GM23338 (cell line): ENCODE measurements around the gene MACROD1. TPM values are rescaled to one million over a fixed set of nuclear protein-coding genes. Genes with fewer than 3 reads are reported as not detected.

ENCODE experiments used
- ATAC-seq: fragments of 200-7000 bp; cut with Tn5 transposase; 3 replicates; pipeline ENCODE4 v1.9.1; 2020
- DNase-seq: peaks from one replicate; pipeline ENCODE4 v3.0.0-alpha.2; 2015; ENCODE audit warnings: low spot score
- H2AFZ ChIP-seq: fragments of 200-600 bp; sonication (generic); 2 replicates; pipeline ENCODE4 v1.8.0; 2016; ENCODE audit warnings: antibody characterized with exemption, mild to moderate bottlenecking, moderate library complexity
- H3F3A ChIP-seq: fragments of 200-600 bp; sonication (generic); replicated peaks from 2 replicates; pipeline ENCODE4 v1.8.0; 2017; ENCODE audit warnings: antibody characterized with exemption, mixed run types, low read depth
- H3K27ac ChIP-seq: fragments of 200-600 bp; sonication (generic); 2 replicates; pipeline ENCODE4 v1.6.1; 2016; ENCODE audit warnings: low read depth
- H3K27me3 ChIP-seq: fragments of 200-600 bp; sonication (generic); 2 replicates; pipeline ENCODE4 v1.8.0; 2016; ENCODE audit warnings: mild to moderate bottlenecking, mixed run types, moderate library complexity; ENCODE audit not compliant: insufficient read depth
- H3K36me3 ChIP-seq: fragments of 200-600 bp; sonication (generic); 2 replicates; pipeline ENCODE4 v1.8.0; 2016; ENCODE audit warnings: mild to moderate bottlenecking; ENCODE audit not compliant: insufficient read depth
- H3K4me1 ChIP-seq: fragments of 200-600 bp; sonication (generic); 2 replicates; pipeline ENCODE4 v1.8.0; 2016; ENCODE audit warnings: mild to moderate bottlenecking, moderate library complexity; ENCODE audit not compliant: insufficient read depth
- H3K4me2 ChIP-seq: fragments of 200-600 bp; sonication (generic); 2 replicates; pipeline ENCODE4 v1.7.1; 2017; ENCODE audit warnings: mixed run types
- H3K4me3 ChIP-seq: fragments of 200-600 bp; sonication (generic); 2 replicates; pipeline ENCODE4 v1.6.1; 2016; ENCODE audit warnings: mixed run types
- H3K79me2 ChIP-seq: fragments of 200-600 bp; sonication (generic); replicated peaks from 2 replicates; pipeline ENCODE4 v1.8.0; 2017; ENCODE audit warnings: mild to moderate bottlenecking; ENCODE audit not compliant: insufficient read depth
- H3K9me2 ChIP-seq: fragments of 200-600 bp; sonication (generic); 2 replicates; pipeline ENCODE4 v1.8.0; 2017; ENCODE audit not compliant: insufficient read depth
- H4K20me1 ChIP-seq: fragments of 200-600 bp; sonication (generic); replicated peaks from 2 replicates; pipeline ENCODE4 v1.8.0; 2017; ENCODE audit warnings: mild to moderate bottlenecking; ENCODE audit not compliant: insufficient read depth
- H3K27ac Mint-ChIP-seq: 2 replicates; pipeline ENCODE4 v1.8.0; 2020; ENCODE audit warnings: inconsistent platforms, mild to moderate bottlenecking, moderate library complexity, mixed read lengths
- H3K27me3 Mint-ChIP-seq: 3 replicates; pipeline ENCODE4 v1.8.0; 2022; ENCODE audit warnings: low read depth, mild to moderate bottlenecking, moderate library complexity, mixed read lengths, inconsistent platforms; ENCODE audit not compliant: insufficient read depth, poor library complexity
- H3K36me3 Mint-ChIP-seq: 3 replicates; pipeline ENCODE4 v1.8.0; 2021; ENCODE audit warnings: low read depth, mild to moderate bottlenecking, inconsistent platforms, moderate library complexity, mixed read lengths
- H3K4me1 Mint-ChIP-seq: 3 replicates; pipeline ENCODE4 v1.8.0; 2020; ENCODE audit warnings: mild to moderate bottlenecking, inconsistent platforms, mixed read lengths
- H3K4me3 Mint-ChIP-seq: 3 replicates; pipeline ENCODE4 v1.8.0; 2021; ENCODE audit warnings: moderate library complexity, mild to moderate bottlenecking, inconsistent platforms, mixed read lengths
- H3K9me3 Mint-ChIP-seq: 3 replicates; pipeline ENCODE4 v1.8.0; 2020; ENCODE audit warnings: moderate library complexity, mild to moderate bottlenecking, inconsistent platforms, mixed read lengths
- CREB1 ChIP-seq: fragments of 250-450 bp; sonication (Bioruptor Pico); IDR thresholded peaks from 2 replicates; pipeline ENCODE4 v1.5.0; 2020; ENCODE audit warnings: low read depth, mild to moderate bottlenecking, moderate library complexity
- JUNB ChIP-seq: IDR thresholded peaks from one replicate; pipeline ENCODE4 v1.6.1; 2016; ENCODE audit warnings: antibody characterized with exemption; ENCODE audit not compliant: unreplicated experiment
- POLR2AphosphoS5 ChIP-seq: IDR thresholded peaks from 2 replicates; pipeline ENCODE4 v1.6.1; 2016; ENCODE audit warnings: antibody characterized with exemption, low read depth
- STAT1 ChIP-seq: IDR thresholded peaks from one replicate; pipeline ENCODE4 v1.6.1; 2016; ENCODE audit warnings: antibody characterized with exemption; ENCODE audit not compliant: unreplicated experiment
- ZNF114 ChIP-seq: fragments of 250-450 bp; sonication (Bioruptor Pico); IDR thresholded peaks from 2 replicates; pipeline ENCODE4 v1.5.0; 2020; ENCODE audit warnings: mild to moderate bottlenecking, moderate library complexity
- ZNF331 ChIP-seq: fragments of 250-450 bp; sonication (Bioruptor Pico); IDR thresholded peaks from 2 replicates; pipeline ENCODE4 v1.5.0; 2020; ENCODE audit warnings: low read depth, mild to moderate bottlenecking, moderate library complexity
- ZNF462 ChIP-seq: fragments of 250-450 bp; sonication (Bioruptor Pico); IDR thresholded peaks from 2 replicates; pipeline ENCODE4 v1.5.0; 2020; ENCODE audit warnings: mild to moderate bottlenecking, moderate library complexity
- polyA plus RNA-seq: library from polyadenylated mRNA; unstranded; fragments of >200 nt; fragmentation: Nextera tagmentation; extraction: Ambion mirVana; gene quantifications from 2 replicates; pipeline ENCODE4 v1.2.1, GENCODE V29; 2016
- total RNA-seq: library from RNA; depleted of rRNA; stranded (reverse); fragments of >200 nt; shearing (Covaris generic); gene quantifications from 2 replicates; pipeline ENCODE4 v1.2.3, GENCODE V29; 2014
- TF ChIP-seq, protein P1 (sequence below): IDR thresholded peaks from one replicate; pipeline ENCODE4 v1.6.1; 2018; ENCODE audit warnings: antibody characterized with exemption; ENCODE audit not compliant: unreplicated experiment

Gene MACROD1
- total and polyA plus RNA-seq, 2 experiments from 2014 or later, result 33.0 to 51.6 TPM

DNA sequence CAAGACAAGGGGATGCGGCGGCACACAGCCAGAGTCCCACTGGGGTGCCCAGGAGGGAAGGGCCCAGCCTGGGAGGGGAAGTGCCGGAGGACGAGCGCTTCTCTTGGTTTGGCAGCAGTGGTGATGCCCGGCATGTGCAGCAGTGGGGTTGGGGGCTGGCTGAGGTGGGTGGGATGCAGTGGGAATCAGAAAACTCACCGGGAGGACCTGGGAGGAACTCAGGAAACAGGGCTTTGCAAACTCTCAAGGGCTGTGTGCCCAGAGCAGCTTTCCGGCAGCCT is 43.6 kb upstream of the MACROD1 start:
- Mint-ChIP-seq H3K4me3 (no peak overlapping the region), H3K27me3 (peaks cover 12% of the 10 kb centered on the region), H3K27ac (no peak overlapping the region), H3K36me3 (peaks cover 30% of the 10 kb centered on the region), H3K4me1 (peaks cover 6% of the 10 kb centered on the region), H3K9me3 (no peaks in the 10 kb centered on the region)
- H3K27ac ChIP-seq, result 0 out of 2 replicates have a peak overlapping the region, but pooled peaks have one; percentile 26
- H3K4me2 ChIP-seq, result no peak overlapping the region
- DNase-seq, result no peak
- H4K20me1 ChIP-seq, result peaks cover 7% of the 10 kb centered on the region; the same call in 1 of the 2 replicates
- TF ChIP-seq, protein P1, sequence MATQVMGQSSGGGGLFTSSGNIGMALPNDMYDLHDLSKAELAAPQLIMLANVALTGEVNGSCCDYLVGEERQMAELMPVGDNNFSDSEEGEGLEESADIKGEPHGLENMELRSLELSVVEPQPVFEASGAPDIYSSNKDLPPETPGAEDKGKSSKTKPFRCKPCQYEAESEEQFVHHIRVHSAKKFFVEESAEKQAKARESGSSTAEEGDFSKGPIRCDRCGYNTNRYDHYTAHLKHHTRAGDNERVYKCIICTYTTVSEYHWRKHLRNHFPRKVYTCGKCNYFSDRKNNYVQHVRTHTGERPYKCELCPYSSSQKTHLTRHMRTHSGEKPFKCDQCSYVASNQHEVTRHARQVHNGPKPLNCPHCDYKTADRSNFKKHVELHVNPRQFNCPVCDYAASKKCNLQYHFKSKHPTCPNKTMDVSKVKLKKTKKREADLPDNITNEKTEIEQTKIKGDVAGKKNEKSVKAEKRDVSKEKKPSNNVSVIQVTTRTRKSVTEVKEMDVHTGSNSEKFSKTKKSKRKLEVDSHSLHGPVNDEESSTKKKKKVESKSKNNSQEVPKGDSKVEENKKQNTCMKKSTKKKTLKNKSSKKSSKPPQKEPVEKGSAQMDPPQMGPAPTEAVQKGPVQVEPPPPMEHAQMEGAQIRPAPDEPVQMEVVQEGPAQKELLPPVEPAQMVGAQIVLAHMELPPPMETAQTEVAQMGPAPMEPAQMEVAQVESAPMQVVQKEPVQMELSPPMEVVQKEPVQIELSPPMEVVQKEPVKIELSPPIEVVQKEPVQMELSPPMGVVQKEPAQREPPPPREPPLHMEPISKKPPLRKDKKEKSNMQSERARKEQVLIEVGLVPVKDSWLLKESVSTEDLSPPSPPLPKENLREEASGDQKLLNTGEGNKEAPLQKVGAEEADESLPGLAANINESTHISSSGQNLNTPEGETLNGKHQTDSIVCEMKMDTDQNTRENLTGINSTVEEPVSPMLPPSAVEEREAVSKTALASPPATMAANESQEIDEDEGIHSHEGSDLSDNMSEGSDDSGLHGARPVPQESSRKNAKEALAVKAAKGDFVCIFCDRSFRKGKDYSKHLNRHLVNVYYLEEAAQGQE, result no peak
- no peak for TF ChIP-seq JUNB
- TF ChIP-seq ZNF331, result no peak
- H3K4me3 ChIP-seq, result no peak overlapping the region
- H3K4me1 ChIP-seq, result no peaks in the 10 kb centered on the region; the same call in 1 of the 2 replicates
- peaks cover 7% of the 10 kb centered on the region for H3K36me3 ChIP-seq
- H3F3A ChIP-seq, result peaks cover 12% of the 10 kb centered on the region; the same call in 1 of the 2 replicates
- H3K9me2 ChIP-seq, result no peaks in the 10 kb centered on the region
- H3K79me2 ChIP-seq, result no peaks in the 10 kb centered on the region
- no peaks in the 10 kb centered on the region for H3K27me3 ChIP-seq
- ATAC-seq, result no peak
- H2AFZ ChIP-seq, result no peak overlapping the region

DNA sequence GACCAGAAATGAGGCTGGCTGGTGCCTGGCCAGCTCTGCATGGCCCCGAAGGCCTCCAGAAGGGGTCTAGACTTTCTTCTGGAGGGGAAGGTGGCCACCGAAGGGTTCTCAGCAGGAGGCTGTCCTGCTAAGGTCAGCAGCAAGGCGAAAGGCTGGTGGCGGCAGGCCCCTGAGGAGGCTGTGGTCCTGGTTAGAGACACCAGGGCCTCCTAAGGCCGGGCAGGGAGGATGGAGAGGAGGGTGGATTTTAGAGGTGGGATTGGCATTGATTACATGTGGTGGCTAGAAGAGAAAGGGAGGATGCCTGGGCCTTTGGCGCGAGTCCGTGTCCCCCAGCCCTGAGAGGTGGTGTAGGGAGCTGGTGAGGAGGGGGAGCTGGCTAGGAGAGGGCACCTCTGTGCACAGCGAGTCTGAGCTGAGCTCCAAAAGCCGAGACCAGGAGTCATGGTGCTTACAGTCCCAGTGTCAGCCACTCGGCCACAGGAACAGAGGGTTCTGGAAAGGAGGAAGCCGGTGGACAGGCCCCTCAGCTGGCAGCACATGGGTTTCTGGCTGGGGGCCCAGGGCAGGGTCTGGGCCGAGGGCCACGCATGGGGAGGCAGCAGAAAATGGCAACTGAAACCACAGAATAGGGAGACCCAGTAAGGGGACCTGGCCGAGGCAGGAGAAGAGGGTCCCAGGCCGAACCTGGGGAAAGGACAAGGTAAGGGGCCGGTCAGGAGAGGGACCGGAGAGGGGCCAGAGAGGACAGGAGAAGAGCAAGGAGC is 43.1 kb upstream of the MACROD1 start:
- Histone ChIP-seq H3K36me3 (peaks cover 7% of the 10 kb centered on the region), H2AFZ (no peak overlapping the region), H4K20me1 (peaks cover 7% of the 10 kb centered on the region), H3K4me2 (no peak overlapping the region), H3K27ac (0 out of 2 replicates have a peak overlapping the region, but pooled peaks have one; percentile 26), H3K79me2 (no peaks in the 10 kb centered on the region), H3K4me3 (no peak overlapping the region), H3F3A (peaks cover 16% of the 10 kb centered on the region), H3K4me1 (no peaks in the 10 kb centered on the region; the same call in 1 of the 2 replicates), H3K9me2 (no peaks in the 10 kb centered on the region), H3K27me3 (no peaks in the 10 kb centered on the region)
- DNase-seq (no peak), ATAC-seq (no peak)
- Mint-ChIP-seq H3K9me3 (no peaks in the 10 kb centered on the region), H3K27ac (no peak overlapping the region), H3K4me3 (no peak overlapping the region; the same call in 2 of the 3 replicates), H3K4me1 (peaks cover 11% of the 10 kb centered on the region), H3K36me3 (peaks cover 33% of the 10 kb centered on the region), H3K27me3 (peaks cover 14% of the 10 kb centered on the region)
- no peak for TF ChIP-seq STAT1
- TF ChIP-seq ZNF331, result no peak
- TF ChIP-seq ZNF462, result no peak
- TF ChIP-seq CREB1 (CRISPR knock-in tag), result no peak
- no peak for TF ChIP-seq ZNF114 (CRISPR knock-in tag)
- no peak for TF ChIP-seq JUNB
- TF ChIP-seq POLR2AphosphoS5, result no peak
